HCT116 (cell line): ENCODE measurements around the gene E2F1. TPM values are rescaled to one million over a fixed set of nuclear protein-coding genes. Genes with fewer than 3 reads are reported as not detected.

Source experiments
- ATAC-seq: fragments of 200-7000 bp; cut with Tn5 transposase; 2 replicates; pipeline ENCODE4 v1.9.1; 2020; ENCODE audit warnings: mild to moderate bottlenecking, moderate library complexity
- BruUV-seq: library from RNA; stranded (reverse); fragments of 400-500 nt; replicated peaks from 2 replicates; lab custom pipeline; 2021; lab: Mats Ljungman, UMichigan
- CTCF ChIA-PET: fragments of 300-600 bp; sonication (Branson Sonifier 250); formaldehyde crosslinking; loops from one replicate; lab custom pipeline; 2021; ENCODE audit warnings: antibody characterized with exemption; lab: Charles Lee
- POLR2A ChIA-PET: fragments of 300-600, 350-600 bp; sonication (Branson Sonifier 250); formaldehyde crosslinking; loops from one replicate; lab custom pipeline; 2021; ENCODE audit warnings: antibody characterized with exemption; lab: Charles Lee
- RAD21 ChIA-PET, 2 experiments: fragments of 300-600 bp; sonication (Branson Sonifier 250); formaldehyde crosslinking; loops; one replicate each; lab custom pipeline; 2023; ENCODE audit warnings: low total read pairs in 2 of 2; ENCODE audit not compliant: uncharacterized antibody in 2 of 2, unreplicated experiment in 2 of 2, low non-redundant PET in 1 of 2; lab: Charles Lee
- DNase-seq: peaks from one replicate; pipeline ENCODE4 v3.0.0-alpha.2; 2010; ENCODE audit warnings: low read depth, low spot score
- H2AFZ ChIP-seq: fragments of 200-600 bp; shearing (Covaris generic), sonication (generic); 2 replicates; pipeline ENCODE4 v1.6.1; 2017; ENCODE audit warnings: low read depth, mixed run types, mixed read lengths, antibody characterized with exemption, low read length; ENCODE audit not compliant: poor library complexity, severe bottlenecking
- H3K27ac ChIP-seq: 2 replicates; pipeline ENCODE4 v1.5.1; 2012; ENCODE audit warnings: low read depth, low read length
- H3K27me3 ChIP-seq: fragments of 200-600 bp; sonication (generic); 2 replicates; pipeline ENCODE4 v1.6.1; 2016; ENCODE audit warnings: mixed run types, low read length, mixed read lengths; ENCODE audit not compliant: insufficient read depth
- H3K36me3 ChIP-seq, 2 experiments: fragments of 200-500 bp in 1 of 2; fragments of 200-600 bp in 1 of 2; sonication (Bioruptor generic) in 1 of 2; sonication (generic) in 1 of 2; 2 replicates each; pipeline versions ENCODE4 v1.5.1 to v1.6.1; 2014 to 2016; ENCODE audit warnings: low read length in 2 of 2, inconsistent platforms in 1 of 2, mixed read lengths in 1 of 2, mixed run types in 1 of 2; ENCODE audit not compliant: insufficient read depth in 2 of 2, control insufficient read depth in 1 of 2
- H3K4me1 ChIP-seq, 2 experiments: fragments of 200-600 bp in 1 of 2; sonication (generic) in 1 of 2; 2 replicates each; pipeline versions ENCODE4 v1.5.1 to v1.6.1; 2012 to 2017; ENCODE audit warnings: low read length in 2 of 2, inconsistent platforms in 1 of 2, mild to moderate bottlenecking in 1 of 2, mixed read lengths in 1 of 2, mixed run types in 1 of 2, moderate library complexity in 1 of 2; ENCODE audit not compliant: insufficient read depth in 2 of 2, control insufficient read depth in 1 of 2
- H3K4me2 ChIP-seq: fragments of 200-600 bp; sonication (generic); 2 replicates; pipeline ENCODE4 v1.6.1; 2017; ENCODE audit warnings: mixed run types, low read length, mixed read lengths
- H3K4me3 ChIP-seq, 2 experiments: fragments of 200-600 bp in 1 of 2; sonication (generic) in 1 of 2; replicated peaks in 1 of 2; 2 replicates each; pipeline ENCODE4 v1.5.1; 2011 to 2016; ENCODE audit warnings: low read length in 2 of 2, control low read depth in 1 of 2, low read depth in 1 of 2, mild to moderate bottlenecking in 1 of 2, mixed read lengths in 1 of 2, mixed run types in 1 of 2
- H3K79me2 ChIP-seq: fragments of 200-600 bp; sonication (generic); 2 replicates; pipeline ENCODE4 v1.6.1; 2017; ENCODE audit warnings: mild to moderate bottlenecking, mixed run types, low read length, moderate library complexity, mixed read lengths; ENCODE audit not compliant: insufficient read depth
- H3K9ac ChIP-seq: fragments of 200-600 bp; sonication (generic); 2 replicates; pipeline ENCODE4 v1.6.1; 2016; ENCODE audit warnings: low read length, mixed read lengths
- H3K9me2 ChIP-seq: fragments of 200-600 bp; sonication (generic), shearing (Covaris generic); 2 replicates; pipeline ENCODE4 v1.6.1; 2017; ENCODE audit warnings: mixed run types, mild to moderate bottlenecking, moderate library complexity; ENCODE audit not compliant: insufficient read depth
- H3K9me3 ChIP-seq, 2 experiments: fragments of 200-500 bp in 1 of 2; fragments of 200-600 bp in 1 of 2; sonication (Bioruptor generic) in 1 of 2; sonication (generic) in 1 of 2; 2 replicates each; pipeline ENCODE4 v1.6.1; 2014 to 2017; ENCODE audit warnings: low read length in 2 of 2, mixed read lengths in 2 of 2, inconsistent platforms in 1 of 2, low read depth in 1 of 2, mild to moderate bottlenecking in 1 of 2, mixed run types in 1 of 2, moderate library complexity in 1 of 2; ENCODE audit not compliant: control insufficient read depth in 1 of 2, insufficient read depth in 1 of 2
- H4K20me1 ChIP-seq: fragments of 200-600 bp; sonication (generic), shearing (Covaris generic); 2 replicates; pipeline ENCODE4 v1.6.1; 2017; ENCODE audit warnings: mixed run types, mild to moderate bottlenecking, moderate library complexity; ENCODE audit not compliant: insufficient read depth
- CBX3 ChIP-seq: IDR thresholded peaks from 2 replicates; pipeline ENCODE4 v1.6.1; 2012; ENCODE audit warnings: low read depth
- EGR1 ChIP-seq: IDR thresholded peaks from 2 replicates; pipeline ENCODE4 v1.6.1; 2012; ENCODE audit warnings: low read depth
- ELF1 ChIP-seq: IDR thresholded peaks from 2 replicates; pipeline ENCODE4 v1.6.1; 2012; ENCODE audit warnings: low read depth, borderline replicate concordance
- EZH2 ChIP-seq: fragments of 200-600 bp; sonication (generic); IDR thresholded peaks from 2 replicates; pipeline ENCODE4 v1.6.1; 2017; ENCODE audit warnings: antibody characterized with exemption, mixed run types
- EZH2phosphoT487 ChIP-seq: fragments of 200-600 bp; IDR thresholded peaks from 2 replicates; pipeline ENCODE4 v1.6.1; 2018; ENCODE audit warnings: antibody characterized with exemption, borderline replicate concordance
- FOSL1 ChIP-seq: IDR thresholded peaks from 2 replicates; pipeline ENCODE4 v1.6.1; 2012; ENCODE audit warnings: low read depth
- JUND ChIP-seq: IDR thresholded peaks from 2 replicates; pipeline ENCODE4 v1.6.1; 2012
- POLR2A ChIP-seq: IDR thresholded peaks from 2 replicates; pipeline ENCODE4 v1.7.0; 2011; ENCODE audit warnings: borderline replicate concordance; ENCODE audit not compliant: insufficient read depth, insufficient read length; ENCODE audit errors: extremely low read depth
- POLR2AphosphoS5 ChIP-seq: IDR thresholded peaks from 2 replicates; pipeline ENCODE4 v1.6.1; 2011; ENCODE audit warnings: mild to moderate bottlenecking, low read depth, low read length, moderate library complexity
- RAD21 ChIP-seq: IDR thresholded peaks from 2 replicates; pipeline ENCODE4 v1.6.1; 2012; ENCODE audit warnings: low read depth, mild to moderate bottlenecking
- SIN3A ChIP-seq: IDR thresholded peaks from 2 replicates; pipeline ENCODE4 v1.6.1; 2012; ENCODE audit warnings: low read depth
- SP1 ChIP-seq: IDR thresholded peaks from 2 replicates; pipeline ENCODE4 v1.6.1; 2012; ENCODE audit warnings: low read depth
- TCF7L2 ChIP-seq: IDR thresholded peaks from 2 replicates; pipeline ENCODE4 v1.7.0; 2011; ENCODE audit warnings: borderline replicate concordance, inconsistent platforms; ENCODE audit not compliant: insufficient read depth, insufficient read length; ENCODE audit errors: extremely low read depth
- YY1 ChIP-seq: IDR thresholded peaks from 2 replicates; pipeline ENCODE4 v1.6.1; 2011; ENCODE audit warnings: low read length, low read depth, moderate library complexity, mild to moderate bottlenecking; ENCODE audit not compliant: insufficient replicate concordance; ENCODE audit errors: extremely low read depth
- ZNF274 ChIP-seq: fragments of 200-500 bp; sonication (Bioruptor generic); IDR thresholded peaks from 2 replicates; pipeline ENCODE4 v1.6.1; 2014; ENCODE audit warnings: mild to moderate bottlenecking, low read depth, low read length, inconsistent platforms
- intact Hi-C: fragments of 100-400 bp; cut with micrococcal nuclease; formaldehyde crosslinking; loops from 2 replicates; pipeline ENCODE4 v1.10.0; 2022
- total RNA-seq: library from RNA; stranded (reverse); gene quantifications from one replicate; pipeline ENCODE4 v1.2.1, GENCODE V29; 2021; ENCODE audit not compliant: unreplicated experiment
- TF ChIP-seq, protein P1 (sequence below): IDR thresholded peaks from 2 replicates; pipeline ENCODE4 v1.6.1; 2012
- TF ChIP-seq, protein P2 (sequence below), 3 experiments: fragments of 200-600 bp in 1 of 3; sonication (generic) in 1 of 3; IDR thresholded peaks in 2 of 3; conservative IDR thresholded peaks in 1 of 3; 2 replicates each; pipeline ENCODE4 v1.5.1; 2012 to 2017; ENCODE audit warnings: low read depth in 2 of 3, low read length in 2 of 3, antibody characterized with exemption in 1 of 3, borderline replicate concordance in 1 of 3, control low read depth in 1 of 3, mild to moderate bottlenecking in 1 of 3, mixed read lengths in 1 of 3, mixed run types in 1 of 3, moderate library complexity in 1 of 3; ENCODE audit not compliant: insufficient read depth in 1 of 3
- TF ChIP-seq, protein P3 (sequence below): IDR thresholded peaks from 2 replicates; pipeline ENCODE4 v1.6.1; 2012
- TF ChIP-seq, protein P4 (sequence below): IDR thresholded peaks from 2 replicates; pipeline ENCODE4 v1.6.1; 2012; ENCODE audit warnings: low read depth

The E2F1 gene
- total RNA-seq, 1 experiment from 2014 or later: 30.9 TPM

DNA sequence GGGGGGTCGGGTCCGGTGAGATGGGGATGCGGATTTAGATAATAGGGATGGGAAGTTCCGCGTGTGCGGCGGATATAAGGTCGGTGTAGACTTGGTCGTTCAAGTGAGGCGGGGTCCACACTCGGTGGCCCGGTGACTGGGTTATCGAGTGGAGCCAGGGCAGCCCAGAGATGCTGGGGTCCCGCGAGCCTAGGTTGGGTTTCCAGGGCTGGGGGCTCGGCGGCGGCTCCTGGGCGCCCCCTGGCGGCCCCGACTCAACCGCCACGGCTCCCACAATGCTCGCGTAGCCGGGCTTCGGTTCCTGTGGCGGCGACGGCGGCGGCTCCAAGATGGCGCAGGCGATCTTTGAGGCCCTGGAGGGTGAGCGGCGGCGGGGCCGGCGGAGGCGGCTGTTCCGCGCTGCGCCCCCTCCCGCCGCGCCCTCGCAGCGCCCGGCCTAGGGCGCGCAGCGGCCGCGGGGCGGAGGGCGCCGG lies 45.5 kb upstream of the E2F1 start, which contains the start of gene ZNF341 (continued):
- TF ChIP-seq YY1: peak; percentile 90
- TF ChIP-seq SP1: no peak; the same call in 1 of the 2 replicates
- TF ChIP-seq, protein P1, sequence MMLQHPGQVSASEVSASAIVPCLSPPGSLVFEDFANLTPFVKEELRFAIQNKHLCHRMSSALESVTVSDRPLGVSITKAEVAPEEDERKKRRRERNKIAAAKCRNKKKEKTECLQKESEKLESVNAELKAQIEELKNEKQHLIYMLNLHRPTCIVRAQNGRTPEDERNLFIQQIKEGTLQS: no peak
- TF ChIP-seq FOSL1: no peak
- no peak for TF ChIP-seq JUND
- TF ChIP-seq POLR2AphosphoS5: peak; percentile 7; the same call in 1 of the 2 replicates

DNA sequence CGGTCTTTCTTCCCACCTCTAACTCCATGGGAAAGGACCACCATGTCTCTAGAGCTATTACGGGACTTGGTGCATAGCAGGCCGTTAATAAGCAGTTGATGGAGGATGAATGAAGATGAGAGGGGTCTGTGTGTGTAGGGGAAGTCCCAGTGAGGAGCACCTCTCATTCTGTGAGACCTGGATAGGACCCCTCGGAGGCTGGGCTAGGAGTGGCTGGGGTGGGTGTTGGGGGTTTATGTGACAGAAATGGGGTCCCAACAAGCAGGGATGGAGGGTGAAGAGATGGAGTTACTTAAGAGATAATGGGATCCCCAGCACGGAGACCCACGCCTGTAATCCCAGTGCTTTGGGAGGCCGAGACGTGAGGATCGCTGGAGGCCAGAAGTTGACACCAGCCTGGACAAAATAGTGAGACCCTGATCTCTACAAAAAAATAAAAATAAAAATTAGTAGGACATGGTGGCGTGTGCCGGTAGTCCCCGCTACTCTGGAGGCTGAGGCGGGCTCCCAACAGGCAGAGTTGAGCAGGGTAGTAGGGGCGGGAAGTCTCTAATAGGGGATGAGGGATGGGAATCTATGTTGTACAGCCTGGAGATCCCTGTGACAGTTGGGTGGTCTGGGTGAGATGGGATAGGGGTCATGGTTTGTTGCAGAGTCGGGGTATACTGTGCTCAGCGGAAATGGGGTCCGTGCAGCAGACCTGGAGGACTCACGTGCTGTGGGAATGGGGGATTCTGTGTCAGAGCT lies 44.9 kb upstream of the E2F1 start:
- H3K9ac ChIP-seq: peak overlapping the region; percentile 49
- ATAC-seq (no peak), DNase-seq (no peak)
- no peaks in the 10 kb centered on the region for H3K27me3 ChIP-seq
- peaks cover 0 to 2% of the 10 kb centered on the region in 2 experiments; a peak in 2 of 4 replicates for H3K9me3 ChIP-seq
- H4K20me1 ChIP-seq: no peaks in the 10 kb centered on the region
- POLR2A ChIA-PET: no interaction called here
- H3K4me1 ChIP-seq: peaks cover 23 to 30% of the 10 kb centered on the region in 2 experiments
- RAD21 ChIA-PET: no interaction called here
- H3K9me2 ChIP-seq: no peaks in the 10 kb centered on the region
- peak overlapping the region; percentile 86 for H2AFZ ChIP-seq
- H3K79me2 ChIP-seq: peaks cover 11% of the 10 kb centered on the region; the same call in 1 of the 2 replicates
- H3K36me3 ChIP-seq: no peaks in the 10 kb centered on the region
- no TSS peak for BruUV-seq
- H3K4me3 ChIP-seq: peak overlapping the region; percentile 41 to 51
- CTCF ChIA-PET: no interaction called here
- H3K4me2 ChIP-seq: peak overlapping the region; percentile 73
- peak overlapping the region; percentile 83 for H3K27ac ChIP-seq
- intact Hi-C loops: loop anchor here (2.0 kb wide), 1 partner anchor 274 kb away; no protein-coding TSS in a partner anchor
- TF ChIP-seq EZH2phosphoT487 (no peak), YY1 (no peak), SP1 (no peak), CBX3 (no peak), POLR2A (no peak), FOSL1 (no peak), EGR1 (no peak), ZNF274 (no peak), EZH2 (no peak), TCF7L2 (no peak), SIN3A (no peak), ELF1 (no peak), RAD21 (no peak)
- TF ChIP-seq, protein P2, sequence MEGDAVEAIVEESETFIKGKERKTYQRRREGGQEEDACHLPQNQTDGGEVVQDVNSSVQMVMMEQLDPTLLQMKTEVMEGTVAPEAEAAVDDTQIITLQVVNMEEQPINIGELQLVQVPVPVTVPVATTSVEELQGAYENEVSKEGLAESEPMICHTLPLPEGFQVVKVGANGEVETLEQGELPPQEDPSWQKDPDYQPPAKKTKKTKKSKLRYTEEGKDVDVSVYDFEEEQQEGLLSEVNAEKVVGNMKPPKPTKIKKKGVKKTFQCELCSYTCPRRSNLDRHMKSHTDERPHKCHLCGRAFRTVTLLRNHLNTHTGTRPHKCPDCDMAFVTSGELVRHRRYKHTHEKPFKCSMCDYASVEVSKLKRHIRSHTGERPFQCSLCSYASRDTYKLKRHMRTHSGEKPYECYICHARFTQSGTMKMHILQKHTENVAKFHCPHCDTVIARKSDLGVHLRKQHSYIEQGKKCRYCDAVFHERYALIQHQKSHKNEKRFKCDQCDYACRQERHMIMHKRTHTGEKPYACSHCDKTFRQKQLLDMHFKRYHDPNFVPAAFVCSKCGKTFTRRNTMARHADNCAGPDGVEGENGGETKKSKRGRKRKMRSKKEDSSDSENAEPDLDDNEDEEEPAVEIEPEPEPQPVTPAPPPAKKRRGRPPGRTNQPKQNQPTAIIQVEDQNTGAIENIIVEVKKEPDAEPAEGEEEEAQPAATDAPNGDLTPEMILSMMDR (IDR thresholded peaks at IDR 0.05 in 2 of 3, conservative IDR thresholded peaks at IDR 0.05 in 1 of 3; ENCODE audit: borderline replicate concordance in 1 of 3, insufficient read depth in 1 of 3, low read depth in 2 of 3, low read length in 2 of 3): no peak
- TF ChIP-seq, protein P3, sequence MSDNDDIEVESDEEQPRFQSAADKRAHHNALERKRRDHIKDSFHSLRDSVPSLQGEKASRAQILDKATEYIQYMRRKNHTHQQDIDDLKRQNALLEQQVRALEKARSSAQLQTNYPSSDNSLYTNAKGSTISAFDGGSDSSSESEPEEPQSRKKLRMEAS: no peak
- TF ChIP-seq, protein P4, sequence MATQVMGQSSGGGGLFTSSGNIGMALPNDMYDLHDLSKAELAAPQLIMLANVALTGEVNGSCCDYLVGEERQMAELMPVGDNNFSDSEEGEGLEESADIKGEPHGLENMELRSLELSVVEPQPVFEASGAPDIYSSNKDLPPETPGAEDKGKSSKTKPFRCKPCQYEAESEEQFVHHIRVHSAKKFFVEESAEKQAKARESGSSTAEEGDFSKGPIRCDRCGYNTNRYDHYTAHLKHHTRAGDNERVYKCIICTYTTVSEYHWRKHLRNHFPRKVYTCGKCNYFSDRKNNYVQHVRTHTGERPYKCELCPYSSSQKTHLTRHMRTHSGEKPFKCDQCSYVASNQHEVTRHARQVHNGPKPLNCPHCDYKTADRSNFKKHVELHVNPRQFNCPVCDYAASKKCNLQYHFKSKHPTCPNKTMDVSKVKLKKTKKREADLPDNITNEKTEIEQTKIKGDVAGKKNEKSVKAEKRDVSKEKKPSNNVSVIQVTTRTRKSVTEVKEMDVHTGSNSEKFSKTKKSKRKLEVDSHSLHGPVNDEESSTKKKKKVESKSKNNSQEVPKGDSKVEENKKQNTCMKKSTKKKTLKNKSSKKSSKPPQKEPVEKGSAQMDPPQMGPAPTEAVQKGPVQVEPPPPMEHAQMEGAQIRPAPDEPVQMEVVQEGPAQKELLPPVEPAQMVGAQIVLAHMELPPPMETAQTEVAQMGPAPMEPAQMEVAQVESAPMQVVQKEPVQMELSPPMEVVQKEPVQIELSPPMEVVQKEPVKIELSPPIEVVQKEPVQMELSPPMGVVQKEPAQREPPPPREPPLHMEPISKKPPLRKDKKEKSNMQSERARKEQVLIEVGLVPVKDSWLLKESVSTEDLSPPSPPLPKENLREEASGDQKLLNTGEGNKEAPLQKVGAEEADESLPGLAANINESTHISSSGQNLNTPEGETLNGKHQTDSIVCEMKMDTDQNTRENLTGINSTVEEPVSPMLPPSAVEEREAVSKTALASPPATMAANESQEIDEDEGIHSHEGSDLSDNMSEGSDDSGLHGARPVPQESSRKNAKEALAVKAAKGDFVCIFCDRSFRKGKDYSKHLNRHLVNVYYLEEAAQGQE: no peak
- TF ChIP-seq, protein P1: no peak
